HG03521 (cell line): ENCODE results near the gene KLRD1.
"Not testable (repeated sequence)": the region's sequence is repeated elsewhere in the genome, so short reads cannot be mapped to it uniquely, and the experiment has no call there.

Source experiments
- ATAC-seq: cut with Tn5 transposase; IDR thresholded peaks from one replicate; pipeline ENCODE4 v1.9.1; 2021; ENCODE audit warnings: mild to moderate bottlenecking, moderate library complexity; ENCODE audit not compliant: unreplicated experiment

KLRD1 gene

GRCh38 chr12:10367714-10368113 is 60.0 kb downstream of the KLRD1 start:
- not testable (repeated sequence) for ATAC-seq

DNA sequence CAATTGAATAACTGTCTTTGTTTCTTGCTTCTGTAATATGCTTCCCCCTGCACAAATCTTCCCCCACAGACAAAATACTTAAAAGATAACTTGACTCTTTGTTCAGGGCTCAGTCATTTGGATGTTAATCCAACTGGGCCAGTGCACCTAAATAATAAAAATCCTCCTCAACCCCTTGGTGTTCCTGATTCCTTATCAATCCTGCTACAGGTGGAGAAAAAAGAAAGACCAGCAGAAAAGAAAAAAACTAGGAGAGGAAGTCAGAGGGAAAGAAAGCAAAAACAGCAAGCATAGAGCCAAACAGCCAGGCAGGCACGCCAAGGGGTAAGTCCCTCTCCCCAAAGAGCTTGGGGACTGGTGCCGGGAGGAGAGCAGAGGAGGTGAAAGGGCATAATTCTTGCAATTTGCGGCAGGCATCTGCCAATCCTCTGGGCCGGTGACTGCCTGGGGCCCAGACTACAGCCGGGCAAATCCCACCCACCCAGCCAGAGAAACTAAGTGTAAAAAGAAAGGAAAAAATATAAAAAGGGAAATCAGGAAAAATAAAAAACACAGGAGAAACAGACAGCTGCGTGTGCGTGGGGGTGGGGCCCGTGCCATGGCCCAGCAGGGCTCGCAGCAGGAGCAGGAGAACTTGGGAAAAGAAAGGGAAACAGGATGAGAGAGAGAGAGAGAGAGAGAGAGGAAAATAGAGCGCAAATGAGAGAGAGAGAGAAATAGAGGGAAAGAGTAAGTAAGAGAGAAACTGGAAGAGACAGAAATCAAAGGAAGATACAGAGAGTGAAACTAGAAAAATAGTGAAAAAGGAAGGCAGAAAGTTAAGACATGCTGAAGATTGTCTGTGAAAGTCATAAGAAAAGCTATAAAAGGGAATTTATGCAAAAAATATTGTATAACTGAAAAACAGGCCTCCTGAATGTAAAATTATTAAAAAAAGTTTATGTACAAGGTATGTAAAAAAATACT is 60.8 kb downstream of the KLRD1 start:
- ATAC-seq = no peak

DNA sequence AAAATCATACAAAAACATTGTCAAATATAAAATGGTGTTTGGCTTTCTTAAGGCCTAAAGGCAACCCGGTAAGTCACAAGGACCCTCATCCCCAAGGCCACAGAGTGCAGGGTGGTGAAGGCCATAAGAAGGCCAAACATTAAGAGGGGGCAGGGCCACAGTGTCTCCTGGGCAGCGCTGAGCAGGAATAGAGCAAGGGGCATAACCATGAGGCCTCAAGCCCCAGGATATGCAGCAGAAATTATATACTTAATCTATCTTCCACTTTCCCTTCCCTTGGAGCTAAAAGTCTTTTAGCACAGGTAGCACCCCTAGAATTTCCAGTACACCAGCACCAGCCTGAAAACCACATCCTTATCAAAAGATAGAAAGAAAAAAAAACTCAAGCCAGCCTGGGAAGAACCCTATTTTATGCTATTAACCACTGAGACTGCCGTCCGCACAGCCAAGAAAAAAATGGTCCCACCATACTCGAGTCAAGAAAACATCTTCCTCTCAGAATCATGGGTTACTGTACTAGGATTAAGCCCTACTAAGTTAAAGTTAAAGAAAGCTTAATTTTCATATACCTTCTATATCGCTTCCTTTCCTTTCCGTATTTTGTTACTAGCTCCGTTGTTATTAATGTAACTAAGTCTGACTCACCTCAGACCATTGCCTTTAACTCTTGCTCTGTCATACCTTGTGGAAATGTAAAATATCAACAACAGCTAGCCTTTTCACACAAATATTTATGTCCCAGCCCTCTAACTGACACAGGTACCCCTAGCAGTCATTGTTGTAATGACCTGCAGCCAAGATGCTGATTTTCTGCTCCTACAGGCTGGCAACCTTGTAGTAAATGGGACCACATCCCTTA is 62.1 kb downstream of the KLRD1 start:
- no peak for ATAC-seq

DNA sequence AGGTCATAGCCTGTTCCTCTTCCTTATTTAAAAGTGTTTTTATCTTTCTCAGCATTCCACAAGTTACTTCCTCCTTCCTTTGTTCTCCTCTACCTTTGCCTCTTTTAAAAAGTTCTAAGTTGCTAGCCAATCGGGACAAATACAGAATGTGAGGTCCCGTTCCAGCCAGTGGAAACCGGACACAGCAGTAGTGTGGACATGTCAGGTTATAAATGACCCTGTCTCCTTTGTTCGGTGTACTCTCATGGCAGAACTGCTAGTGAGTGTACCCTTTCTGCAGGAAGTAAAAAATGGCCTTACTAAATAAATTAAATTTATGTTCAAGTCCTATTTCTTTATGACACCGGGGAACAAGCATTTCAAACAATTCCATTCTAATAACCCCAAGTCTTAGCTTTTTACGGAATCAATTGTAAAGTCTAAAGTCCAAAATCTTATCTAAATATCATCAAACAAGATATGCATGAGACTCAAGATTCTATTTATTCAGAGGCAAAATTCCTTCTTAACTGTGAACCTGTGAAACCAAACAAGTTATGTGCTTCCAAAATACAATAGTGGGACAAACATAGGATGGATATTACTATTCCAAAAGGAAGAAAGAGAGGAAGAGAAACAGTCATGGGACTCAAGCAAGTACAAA is 64.3 kb downstream of the KLRD1 start:
- not testable (repeated sequence) for ATAC-seq

DNA sequence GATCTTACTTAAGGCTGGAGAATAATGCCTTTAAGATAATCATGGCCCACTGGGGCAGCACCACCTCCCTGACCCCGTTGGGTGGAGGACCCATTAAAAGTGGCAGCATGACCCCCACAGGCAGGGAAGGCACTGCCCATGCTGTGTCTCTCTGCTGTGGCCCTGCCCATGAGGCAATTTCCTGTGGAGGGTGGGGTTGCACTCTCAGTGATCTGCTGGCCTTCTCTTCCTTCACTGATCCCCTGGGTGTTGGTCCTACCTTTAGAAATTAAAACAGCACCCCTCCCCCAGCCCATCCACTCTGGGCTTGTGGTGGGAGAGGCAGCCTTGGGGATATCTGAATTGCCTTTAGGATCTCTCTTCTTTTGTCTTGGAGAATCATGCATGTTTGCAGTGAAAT is 64.9 kb downstream of the KLRD1 start:
- ATAC-seq = no peak

GRCh38 chr12:10374624-10375018 is 67.0 kb downstream of the KLRD1 start:
- no peak for ATAC-seq

- ATAC-seq = not testable (repeated sequence)
These were observed 71.1 kb downstream of the KLRD1 start for GRCh38 chr12:10378737-10379136.
